ENCODE results near the gene OBSL1. TPM values are rescaled to one million over a fixed set of nuclear protein-coding genes. Genes with fewer than 3 reads are reported as not detected.

Gene OBSL1
- total RNA-seq, 4 donors from 2014 or later, result 47.9 to 72.9 (median 56.5) TPM

DNA sequence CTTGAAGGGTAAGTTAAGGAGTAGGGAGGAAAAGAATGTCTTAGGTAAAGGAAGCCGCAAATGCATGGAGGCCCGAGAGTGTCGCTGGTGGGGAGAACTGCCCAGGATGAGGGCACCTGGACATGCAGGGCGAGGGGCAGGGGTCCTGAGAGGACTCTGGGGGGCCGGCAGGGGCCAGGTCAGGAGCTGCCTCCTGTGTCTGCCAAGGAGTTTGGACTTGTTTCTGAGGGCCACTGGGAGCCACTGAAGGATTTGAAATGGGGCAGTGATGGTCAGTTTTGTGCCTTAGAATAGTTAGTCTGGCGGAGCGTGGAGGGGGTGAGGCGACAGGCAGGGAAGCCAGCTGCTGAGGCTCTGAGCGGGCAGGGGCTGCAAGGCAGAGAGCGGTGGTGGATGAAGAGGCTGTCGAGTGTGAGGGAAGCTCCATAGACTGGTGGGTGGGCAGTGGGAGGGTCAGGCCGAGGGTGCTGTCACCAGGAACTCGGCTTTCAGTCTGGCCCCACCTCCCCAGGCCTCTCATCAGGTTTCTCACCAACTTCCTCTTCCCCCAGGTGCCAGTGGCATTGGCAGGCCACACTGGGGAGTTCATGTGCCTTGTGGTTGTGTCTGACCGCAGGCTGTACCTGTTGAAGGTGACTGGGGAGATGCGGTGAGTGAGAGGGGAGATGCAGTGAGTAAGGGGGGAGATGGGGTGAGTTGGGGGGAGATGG, 41.4 kb upstream of the OBSL1 start:
- ATAC-seq, result no peak
- TF ChIP-seq POLR2A (IDR thresholded peaks at IDR 0.05), result no peak
- TF ChIP-seq, protein P1, sequence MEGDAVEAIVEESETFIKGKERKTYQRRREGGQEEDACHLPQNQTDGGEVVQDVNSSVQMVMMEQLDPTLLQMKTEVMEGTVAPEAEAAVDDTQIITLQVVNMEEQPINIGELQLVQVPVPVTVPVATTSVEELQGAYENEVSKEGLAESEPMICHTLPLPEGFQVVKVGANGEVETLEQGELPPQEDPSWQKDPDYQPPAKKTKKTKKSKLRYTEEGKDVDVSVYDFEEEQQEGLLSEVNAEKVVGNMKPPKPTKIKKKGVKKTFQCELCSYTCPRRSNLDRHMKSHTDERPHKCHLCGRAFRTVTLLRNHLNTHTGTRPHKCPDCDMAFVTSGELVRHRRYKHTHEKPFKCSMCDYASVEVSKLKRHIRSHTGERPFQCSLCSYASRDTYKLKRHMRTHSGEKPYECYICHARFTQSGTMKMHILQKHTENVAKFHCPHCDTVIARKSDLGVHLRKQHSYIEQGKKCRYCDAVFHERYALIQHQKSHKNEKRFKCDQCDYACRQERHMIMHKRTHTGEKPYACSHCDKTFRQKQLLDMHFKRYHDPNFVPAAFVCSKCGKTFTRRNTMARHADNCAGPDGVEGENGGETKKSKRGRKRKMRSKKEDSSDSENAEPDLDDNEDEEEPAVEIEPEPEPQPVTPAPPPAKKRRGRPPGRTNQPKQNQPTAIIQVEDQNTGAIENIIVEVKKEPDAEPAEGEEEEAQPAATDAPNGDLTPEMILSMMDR (IDR thresholded peaks at IDR 0.05 in 4 of 5, conservative IDR thresholded peaks at IDR 0.05 in 1 of 5), result no peak
- H3K36me3 ChIP-seq, result peaks cover 0 to 56% of the 10 kb centered on the region in 2 donors
- H3K9me3 ChIP-seq, result no peaks in the 10 kb centered on the region
- no peak for DNase-seq
- H3K27me3 ChIP-seq, result no peaks in the 10 kb centered on the region
- H3K4me3 ChIP-seq, result no peak overlapping the region
- intact Hi-C loops (cut with DNase I; ENCODE audit: low total_unique reads), result no loop called here
- H3K27ac ChIP-seq, result no peak overlapping the region
- peaks cover 0 to 4% of the 10 kb centered on the region in 2 donors for H3K4me1 ChIP-seq
- in situ Hi-C loops (cut with MboI; ENCODE audit: low sequenced_read_pairs in 4 of 4), result no loop called here

DNA sequence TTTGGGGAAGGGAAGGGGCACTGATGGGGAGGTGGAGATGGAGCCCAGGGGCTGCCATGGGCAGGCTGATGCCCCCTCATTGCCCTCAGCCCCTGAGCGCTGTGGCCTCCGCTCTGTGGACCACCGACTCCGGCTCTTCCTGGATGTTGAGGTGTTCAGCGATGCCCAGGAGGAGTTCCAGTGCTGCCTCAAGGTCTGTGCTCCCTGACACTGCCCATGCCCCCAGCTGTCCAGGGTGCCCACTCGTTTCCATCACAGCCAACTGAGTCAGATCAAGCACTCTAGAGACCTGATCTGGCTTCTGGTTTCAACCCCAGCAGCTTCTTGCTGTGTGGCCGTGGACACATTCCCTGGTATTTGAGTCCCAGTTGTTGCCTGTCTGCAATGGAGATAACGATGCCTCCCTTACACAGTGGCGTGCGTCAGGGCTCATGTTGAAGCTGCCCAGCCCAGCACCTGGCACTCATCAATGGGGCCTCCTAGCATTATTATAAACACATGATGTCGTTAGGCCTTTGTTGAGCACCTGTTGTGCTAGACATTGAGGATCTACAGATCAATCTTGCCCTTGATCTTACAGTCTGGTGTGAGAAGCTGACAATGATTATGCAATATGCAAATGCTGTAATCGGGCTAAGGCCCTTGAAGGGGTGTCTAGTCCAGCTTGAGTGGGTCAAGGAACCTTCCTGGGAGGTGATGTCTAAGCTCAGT, 40.7 kb upstream of the OBSL1 start:
- peaks cover 0 to 63% of the 10 kb centered on the region in 2 donors for H3K36me3 ChIP-seq
- H3K4me3 ChIP-seq, result no peak overlapping the region
- no peak overlapping the region for H3K27ac ChIP-seq
- H3K9me3 ChIP-seq, result no peaks in the 10 kb centered on the region
- peaks cover 0 to 4% of the 10 kb centered on the region in 2 donors for H3K4me1 ChIP-seq
- no peak for TF ChIP-seq POLR2A (IDR thresholded peaks at IDR 0.05)
- TF ChIP-seq, protein P1 (IDR thresholded peaks at IDR 0.05 in 4 of 5, conservative IDR thresholded peaks at IDR 0.05 in 1 of 5), result no peak
- intact Hi-C loops (cut with DNase I; ENCODE audit: low total_unique reads) (no loop called here), in situ Hi-C loops (cut with MboI; ENCODE audit: low sequenced_read_pairs in 4 of 4) (no loop called here)
- no peak for ATAC-seq
- DNase-seq, result no peak
- no peaks in the 10 kb centered on the region for H3K27me3 ChIP-seq

- Histone ChIP-seq H3K4me3 (no peak overlapping the region), H3K9me3 (no peaks in the 10 kb centered on the region), H3K27ac (no peak overlapping the region), H3K27me3 (no peaks in the 10 kb centered on the region), H3K36me3 (peaks cover 0 to 68% of the 10 kb centered on the region in 2 donors), H3K4me1 (peaks cover 0 to 4% of the 10 kb centered on the region in 2 donors)
- in situ Hi-C loops (cut with MboI; ENCODE audit: low sequenced_read_pairs in 4 of 4), result no loop called here
- DNase-seq, result no peak
- intact Hi-C loops (cut with DNase I; ENCODE audit: low total_unique reads), result no loop called here
- ATAC-seq, result no peak
- no peak for TF ChIP-seq POLR2A (IDR thresholded peaks at IDR 0.05)
- TF ChIP-seq, protein P1 (IDR thresholded peaks at IDR 0.05 in 4 of 5, conservative IDR thresholded peaks at IDR 0.05 in 1 of 5), result no peak
These were observed 40.0 kb upstream of the OBSL1 start for GRCh38 chr2:219611306-219611705.

DNA sequence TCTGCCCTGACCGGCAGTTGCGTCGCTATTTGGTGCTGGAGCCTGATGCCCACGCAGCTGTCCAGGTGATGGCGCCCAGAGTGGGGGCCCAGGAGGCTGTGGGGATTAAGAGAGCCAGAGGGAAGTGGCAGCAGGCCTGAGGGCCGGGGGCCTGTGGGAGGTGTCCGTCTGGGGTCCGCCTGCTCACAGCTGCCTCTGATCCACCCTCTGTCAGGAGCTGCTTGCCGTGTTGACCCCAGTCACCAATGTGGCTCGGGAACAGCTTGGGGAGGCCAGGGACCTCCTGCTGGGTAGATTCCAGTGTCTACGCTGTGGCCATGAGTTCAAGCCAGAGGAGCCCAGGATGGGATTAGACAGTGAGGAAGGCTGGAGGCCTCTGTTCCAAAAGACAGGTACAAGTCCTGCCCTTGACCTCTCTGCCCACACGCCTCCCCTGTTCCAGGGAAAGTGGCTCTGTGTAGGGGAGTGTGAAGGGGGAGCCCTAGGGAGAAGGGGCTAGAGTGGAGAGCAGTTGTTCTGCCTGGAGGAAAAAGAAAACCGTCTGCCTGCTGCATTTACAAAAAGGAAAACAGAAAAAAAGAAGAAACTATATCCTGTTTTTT, 37.9 kb upstream of the OBSL1 start:
- ATAC-seq (no peak), DNase-seq (no peak)
- H3K4me1 ChIP-seq, result peaks cover 0 to 4% of the 10 kb centered on the region in 2 donors
- no peaks in the 10 kb centered on the region for H3K9me3 ChIP-seq
- H3K4me3 ChIP-seq, result no peak overlapping the region
- no peaks in the 10 kb centered on the region for H3K27me3 ChIP-seq
- in situ Hi-C loops (cut with MboI; ENCODE audit: low sequenced_read_pairs in 4 of 4) (no loop called here), intact Hi-C loops (cut with DNase I; ENCODE audit: low total_unique reads) (no loop called here)
- TF ChIP-seq POLR2A (IDR thresholded peaks at IDR 0.05), result no peak
- TF ChIP-seq, protein P1 (IDR thresholded peaks at IDR 0.05 in 4 of 5, conservative IDR thresholded peaks at IDR 0.05 in 1 of 5), result no peak
- peaks cover 0 to 58% of the 10 kb centered on the region in 2 donors for H3K36me3 ChIP-seq
- peak overlapping the region in 1 of 4 donors; percentile 28 for H3K27ac ChIP-seq

Data from gastrocnemius medialis (tissue), 4 donors.